ENCODE data around the gene STARD5.

DNA sequence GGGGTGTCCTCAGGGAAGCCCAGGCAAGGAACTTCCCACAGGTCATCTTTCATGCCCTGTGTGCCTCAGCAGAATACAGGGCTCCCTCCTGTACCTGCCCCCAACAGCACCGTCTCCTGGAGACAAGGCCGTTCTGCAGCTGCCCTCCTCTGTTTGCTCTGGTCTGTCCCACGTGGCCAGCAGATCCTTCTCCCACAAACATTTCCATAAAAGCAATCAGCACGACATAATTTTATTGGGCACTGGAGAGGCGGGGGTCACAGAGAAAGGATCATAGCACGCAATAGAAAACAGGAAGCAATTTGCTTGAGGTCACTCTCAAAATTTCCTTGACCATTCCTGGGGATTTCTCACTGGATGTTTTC is 29.4 kb downstream of the STARD5 start:
- no peak for TF ChIP-seq CTCF (conservative IDR thresholded peaks at IDR 0.05)
- no peak for TF ChIP-seq ZFX (IDR thresholded peaks at IDR 0.05)

All from C4-2B (cell line).